ENCODE measurements around the gene FRMD1. TPM values are rescaled to one million over a fixed set of nuclear protein-coding genes. Genes with fewer than 3 reads are reported as not detected.

The FRMD1 gene
- total RNA-seq, 1 donor from 2014 or later: not detected

- Mint-ChIP-seq H3K36me3 (ENCODE audit: low read depth) (peaks cover 19% of the 10 kb centered on the region), H3K9me3 (peaks cover 9% of the 10 kb centered on the region), H3K4me3 (peak overlapping the region; percentile 86), H3K27me3 (ENCODE audit: low read depth) (peaks cover 20% of the 10 kb centered on the region), H3K27ac (ENCODE audit: unreplicated experiment) (no peak overlapping the region), H3K4me1 (peaks cover 46% of the 10 kb centered on the region)
- DNase-seq (ENCODE audit: low read depth, low spot score): no peak
- TF ChIP-seq, protein P1, sequence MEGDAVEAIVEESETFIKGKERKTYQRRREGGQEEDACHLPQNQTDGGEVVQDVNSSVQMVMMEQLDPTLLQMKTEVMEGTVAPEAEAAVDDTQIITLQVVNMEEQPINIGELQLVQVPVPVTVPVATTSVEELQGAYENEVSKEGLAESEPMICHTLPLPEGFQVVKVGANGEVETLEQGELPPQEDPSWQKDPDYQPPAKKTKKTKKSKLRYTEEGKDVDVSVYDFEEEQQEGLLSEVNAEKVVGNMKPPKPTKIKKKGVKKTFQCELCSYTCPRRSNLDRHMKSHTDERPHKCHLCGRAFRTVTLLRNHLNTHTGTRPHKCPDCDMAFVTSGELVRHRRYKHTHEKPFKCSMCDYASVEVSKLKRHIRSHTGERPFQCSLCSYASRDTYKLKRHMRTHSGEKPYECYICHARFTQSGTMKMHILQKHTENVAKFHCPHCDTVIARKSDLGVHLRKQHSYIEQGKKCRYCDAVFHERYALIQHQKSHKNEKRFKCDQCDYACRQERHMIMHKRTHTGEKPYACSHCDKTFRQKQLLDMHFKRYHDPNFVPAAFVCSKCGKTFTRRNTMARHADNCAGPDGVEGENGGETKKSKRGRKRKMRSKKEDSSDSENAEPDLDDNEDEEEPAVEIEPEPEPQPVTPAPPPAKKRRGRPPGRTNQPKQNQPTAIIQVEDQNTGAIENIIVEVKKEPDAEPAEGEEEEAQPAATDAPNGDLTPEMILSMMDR (conservative IDR thresholded peaks at IDR 0.05): no peak
Measured at GRCh38 chr6:168034537-168034936, 44.5 kb downstream of the FRMD1 start.

DNA sequence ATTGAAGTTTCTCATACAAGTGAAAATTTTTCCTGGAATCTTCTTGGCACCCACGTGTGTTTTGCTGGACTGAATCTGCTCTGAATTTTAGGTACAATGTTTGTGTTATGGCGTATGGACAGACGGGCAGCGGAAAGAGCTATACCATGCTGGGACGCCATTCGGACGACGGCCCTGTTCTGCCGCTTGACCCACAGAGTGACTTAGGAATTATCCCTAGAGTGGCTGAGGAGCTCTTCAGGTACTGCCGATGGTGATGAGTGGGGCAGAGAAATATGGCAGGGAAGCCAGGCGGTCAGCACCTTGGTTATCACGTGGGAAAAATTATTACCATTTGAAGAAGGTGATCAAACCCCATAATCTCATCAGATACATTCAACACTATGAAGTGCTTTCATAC lies 45.2 kb downstream of the FRMD1 start:
- Mint-ChIP-seq H3K36me3 (ENCODE audit: low read depth) (peaks cover 17% of the 10 kb centered on the region), H3K27ac (ENCODE audit: unreplicated experiment) (no peak overlapping the region), H3K9me3 (peaks cover 9% of the 10 kb centered on the region), H3K27me3 (ENCODE audit: low read depth) (peaks cover 20% of the 10 kb centered on the region), H3K4me3 (peak overlapping the region; percentile 44), H3K4me1 (peaks cover 46% of the 10 kb centered on the region)
- no peak for DNase-seq (ENCODE audit: low read depth, low spot score)
- TF ChIP-seq, protein P1 (conservative IDR thresholded peaks at IDR 0.05): no peak

GRCh38 chr6:168032005-168032760 lies 46.8 kb downstream of the FRMD1 start:
- Mint-ChIP-seq H3K27me3 (ENCODE audit: low read depth) (peaks cover 15% of the 10 kb centered on the region), H3K27ac (ENCODE audit: unreplicated experiment) (peak overlapping the region; percentile 32), H3K4me1 (peaks cover 44% of the 10 kb centered on the region), H3K36me3 (ENCODE audit: low read depth) (peaks cover 9% of the 10 kb centered on the region), H3K4me3 (peak overlapping the region; percentile 17), H3K9me3 (peaks cover 7% of the 10 kb centered on the region)
- TF ChIP-seq, protein P1 (conservative IDR thresholded peaks at IDR 0.05): no peak
- no peak for DNase-seq (ENCODE audit: low read depth, low spot score)

DNA sequence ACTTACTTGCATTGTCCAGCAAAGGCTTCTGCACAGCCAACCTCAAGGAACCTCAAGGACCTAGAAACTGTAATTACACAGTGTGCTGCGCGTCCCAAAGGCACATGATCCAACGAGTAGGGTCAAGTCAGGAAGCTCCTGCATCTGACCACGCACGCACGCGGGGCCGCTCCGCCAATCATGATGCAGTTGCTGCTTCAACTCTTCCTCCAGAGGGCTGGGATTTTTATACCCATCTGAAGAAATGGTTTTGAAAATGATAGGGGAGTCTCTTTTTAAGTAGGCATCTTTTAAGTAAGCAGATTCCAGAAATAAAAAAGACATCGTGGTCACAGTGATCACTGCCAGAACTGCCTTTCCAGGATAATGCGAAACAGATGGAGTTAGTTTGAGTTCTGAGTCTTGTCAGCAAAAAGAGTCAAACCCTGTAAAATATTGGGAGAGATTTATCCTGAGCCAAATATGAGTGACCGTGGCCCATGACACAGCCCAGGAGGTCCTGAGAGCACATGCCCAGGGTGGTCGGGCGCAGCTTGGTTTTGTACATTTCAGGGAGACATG lies 47.5 kb downstream of the FRMD1 start:
- DNase-seq (ENCODE audit: low read depth, low spot score): no peak
- Mint-ChIP-seq H3K4me3 (no peak overlapping the region), H3K27ac (ENCODE audit: unreplicated experiment) (peak overlapping the region; percentile 46), H3K36me3 (ENCODE audit: low read depth) (peaks cover 8% of the 10 kb centered on the region), H3K4me1 (peaks cover 40% of the 10 kb centered on the region), H3K9me3 (peaks cover 8% of the 10 kb centered on the region), H3K27me3 (ENCODE audit: low read depth) (peaks cover 12% of the 10 kb centered on the region)
- TF ChIP-seq, protein P1 (conservative IDR thresholded peaks at IDR 0.05): no peak

DNA sequence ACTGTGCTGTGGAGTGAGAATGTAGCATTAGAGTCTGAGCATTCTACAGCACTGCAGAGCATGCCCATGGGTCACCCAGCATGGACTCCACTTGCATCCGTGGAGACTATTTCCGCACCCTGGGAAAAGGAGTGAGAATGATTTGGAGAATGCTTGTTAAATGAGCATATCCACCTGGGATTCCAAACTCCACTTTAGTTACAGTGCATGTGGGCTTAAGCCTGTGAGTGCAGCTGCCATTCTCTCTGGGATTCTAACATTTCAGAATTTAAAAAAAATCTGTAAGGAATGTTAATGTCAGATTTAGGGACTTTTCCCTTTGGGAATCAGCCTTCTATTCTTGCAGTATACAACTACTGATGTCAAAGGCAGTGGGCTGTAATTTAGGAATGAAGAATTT lies 48.1 kb downstream of the FRMD1 start:
- Mint-ChIP-seq H3K4me3 (no peak overlapping the region), H3K36me3 (ENCODE audit: low read depth) (peaks cover 8% of the 10 kb centered on the region), H3K27me3 (ENCODE audit: low read depth) (peaks cover 10% of the 10 kb centered on the region), H3K27ac (ENCODE audit: unreplicated experiment) (no peak overlapping the region), H3K9me3 (peaks cover 8% of the 10 kb centered on the region), H3K4me1 (peaks cover 35% of the 10 kb centered on the region)
- TF ChIP-seq, protein P1 (conservative IDR thresholded peaks at IDR 0.05): no peak
- no peak for DNase-seq (ENCODE audit: low read depth, low spot score)
